PC-3 (cell line): ENCODE measurements around the gene SH3PXD2A.

Source experiments
- CTCF ChIP-seq: fragments of 300-600 bp; sonication (generic); conservative IDR thresholded peaks from 2 replicates; pipeline ENCODE4 v1.5.1; 2017; ENCODE audit warnings: antibody characterized with exemption, low read depth, mild to moderate bottlenecking, low read length
- EZH2 ChIP-seq: fragments of 300-600 bp; sonication (generic); IDR thresholded peaks from one replicate; pipeline ENCODE4 v1.6.1; 2017; ENCODE audit warnings: antibody characterized with exemption, mild to moderate bottlenecking, low read length; ENCODE audit not compliant: unreplicated experiment
- EZH2phosphoT487 ChIP-seq: fragments of 300-600 bp; sonication (generic); IDR thresholded peaks from 2 replicates; pipeline ENCODE4 v1.6.1; 2018; ENCODE audit warnings: mild to moderate bottlenecking, antibody characterized with exemption, low read length, borderline replicate concordance

GRCh38 chr10:103751667-103752290, 103.6 kb downstream of the SH3PXD2A start:
- TF ChIP-seq CTCF: no peak
- no peak for TF ChIP-seq EZH2
- TF ChIP-seq EZH2phosphoT487: no peak
